ENCODE results near the gene PER1.
"Not testable (repeated sequence)": the region's sequence is repeated elsewhere in the genome, so short reads cannot be mapped to it uniquely, and the experiment has no call there.

The PER1 gene

GRCh38 chr17:8152112-8152775, at the start of gene PER1:
Gene PER1, minus strand, starts transcription at chr17:8152404. Its CDS starts 1,698 bp downstream, at chr17:8150706.
- ATAC-seq, result peak; percentile 37 to 44

DNA sequence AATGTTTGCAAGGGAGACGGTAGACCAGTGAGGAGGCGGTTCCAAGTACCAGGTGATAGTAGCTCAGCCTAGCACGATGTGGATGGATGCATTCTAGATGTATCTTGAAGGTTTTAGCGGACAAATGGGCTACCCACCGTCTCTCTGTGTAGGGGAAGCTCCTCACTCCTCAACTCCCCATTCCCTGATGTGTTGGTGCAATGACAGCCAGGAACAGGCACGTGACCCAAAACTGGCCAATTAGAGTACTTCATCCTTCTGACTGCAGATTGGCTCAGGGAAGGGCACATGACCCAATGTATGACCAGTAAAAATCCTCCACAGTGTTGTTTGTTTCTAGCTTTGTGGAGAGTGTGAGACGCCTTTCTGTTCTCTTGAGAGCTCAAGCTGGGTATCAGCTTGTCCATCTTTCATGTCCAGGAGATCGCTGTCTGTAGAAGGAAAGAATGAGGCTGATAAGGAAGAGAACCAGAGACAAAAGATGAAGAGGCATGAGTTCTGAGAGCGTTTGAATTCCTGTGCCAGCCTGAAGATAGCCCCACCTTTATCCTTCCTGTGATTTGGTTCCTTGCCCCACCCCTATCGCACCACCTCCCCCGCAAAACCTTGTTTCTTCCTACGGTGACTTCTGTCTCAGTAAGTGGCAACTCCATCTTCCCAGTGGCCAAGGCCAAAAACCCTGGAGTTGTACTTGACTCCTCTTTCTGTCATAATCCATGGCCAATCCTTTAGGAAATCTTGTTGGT, 40.0 kb upstream of the PER1 start:
- peak in 1 of 2 donors; percentile 6 for ATAC-seq

- no peak for ATAC-seq
Observed at GRCh38 chr17:8190506-8190905, 38.3 kb upstream of the PER1 start.

DNA sequence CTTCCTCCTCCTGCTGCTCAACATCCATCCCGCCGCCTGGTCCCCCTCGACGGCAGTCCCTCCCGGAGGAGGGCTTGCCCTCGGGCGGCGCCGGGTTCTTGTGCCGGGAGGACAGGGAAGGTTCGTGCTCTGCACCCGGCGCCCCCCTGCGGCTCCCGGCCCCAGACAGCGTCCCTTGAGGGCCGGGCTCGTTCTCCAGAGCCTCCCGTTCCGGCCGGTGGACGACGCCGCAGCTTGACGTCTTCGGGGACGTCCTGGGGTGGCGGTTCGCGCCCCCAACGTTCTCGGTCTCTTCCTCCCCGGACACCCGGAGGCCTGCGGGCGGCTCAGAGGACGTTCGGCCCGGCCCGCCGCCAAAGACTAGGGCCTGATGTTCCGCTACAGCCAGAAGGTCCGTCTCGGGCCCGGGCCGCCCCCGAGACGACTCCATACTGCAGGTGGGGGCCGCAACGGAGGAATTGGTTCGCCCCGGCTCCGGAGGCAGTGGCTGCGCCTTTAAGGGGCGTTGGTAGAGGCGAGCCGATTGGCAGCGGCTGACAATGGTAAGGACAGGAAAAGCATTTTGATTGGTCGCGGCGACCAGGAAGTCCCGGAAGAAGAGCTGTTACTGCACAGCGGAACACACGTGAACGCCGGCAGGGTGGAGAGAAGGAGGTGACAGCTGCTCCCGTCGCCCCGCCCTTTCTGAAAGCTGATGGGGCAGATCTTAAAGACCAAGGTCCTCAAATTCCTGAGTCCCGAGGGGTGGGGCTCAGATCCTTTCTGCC, 37.7 kb upstream of the PER1 start, which contains the start of gene BORCS6:
BORCS6 (minus strand) TSS at position 470 of the 767 bp plus-strand sequence; CDS start at position 430, 40 bp downstream.
- ATAC-seq, result peak; percentile 67 to 69

- no peak for ATAC-seq
Observed at GRCh38 chr17:8189041-8189710, 37.0 kb upstream of the PER1 start.

DNA sequence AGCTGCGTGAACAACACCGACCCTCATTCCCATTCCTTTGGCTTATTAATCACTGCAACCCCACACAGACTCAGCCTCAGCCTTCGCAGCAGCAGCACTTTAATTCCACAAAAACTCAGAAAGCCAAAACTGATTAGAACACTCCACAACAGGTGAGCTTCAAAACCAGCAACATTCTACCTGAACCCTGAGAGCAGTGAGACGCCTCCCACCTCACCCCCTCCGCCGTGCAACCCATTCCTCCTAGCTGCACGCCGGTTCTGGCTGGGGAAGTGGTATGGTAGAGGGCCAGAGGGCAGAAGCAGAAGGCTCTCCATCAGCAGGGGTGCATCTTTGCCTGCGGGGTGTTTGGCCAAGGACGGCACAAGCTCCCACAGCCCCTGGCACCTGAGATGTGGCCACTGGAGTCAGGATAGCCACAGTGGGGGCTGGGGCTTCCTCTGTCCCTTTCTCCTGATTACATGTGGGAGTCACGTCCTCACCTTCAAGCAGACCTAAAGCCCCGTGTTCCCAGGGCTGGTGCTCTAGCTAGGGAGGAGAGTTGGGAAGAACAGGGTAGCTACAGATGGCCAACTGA, 36.1 kb upstream of the PER1 start:
- no peak for ATAC-seq

DNA sequence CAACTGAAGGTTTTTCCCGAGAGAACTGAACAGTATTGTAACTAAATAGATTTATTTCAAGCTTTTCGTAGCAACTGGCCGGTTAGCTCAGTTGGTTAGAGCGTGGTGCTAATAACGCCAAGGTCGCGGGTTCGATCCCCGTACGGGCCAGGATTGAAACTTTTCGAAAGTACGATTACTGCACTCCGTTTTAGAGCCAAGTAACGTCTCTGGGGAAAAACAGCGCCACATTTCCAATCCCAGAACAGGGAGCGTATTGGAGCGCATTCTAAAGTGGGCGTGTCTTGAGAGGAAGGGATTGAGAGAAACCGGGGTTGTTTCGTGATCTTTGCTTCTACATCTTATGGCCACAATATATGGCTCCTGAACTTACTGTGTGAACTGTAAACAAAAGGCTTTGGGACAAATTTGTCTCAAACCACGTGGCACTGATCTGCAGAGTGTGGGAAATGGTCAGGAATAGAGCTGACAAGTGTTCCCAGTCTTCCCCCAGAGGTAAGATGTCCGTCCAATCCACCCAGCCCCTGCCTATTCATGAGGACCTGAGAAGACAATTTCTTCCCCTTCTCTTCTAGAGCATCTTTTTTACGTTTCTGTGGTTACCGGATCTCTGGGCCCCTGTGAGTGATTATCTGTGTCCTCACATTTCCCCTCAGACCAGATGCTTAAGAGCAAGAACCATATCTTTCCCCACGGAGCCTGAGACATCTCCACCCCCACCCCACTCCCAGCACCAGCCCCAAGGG, 35.5 kb upstream of the PER1 start:
- ATAC-seq, result peak; percentile 39 to 45

DNA sequence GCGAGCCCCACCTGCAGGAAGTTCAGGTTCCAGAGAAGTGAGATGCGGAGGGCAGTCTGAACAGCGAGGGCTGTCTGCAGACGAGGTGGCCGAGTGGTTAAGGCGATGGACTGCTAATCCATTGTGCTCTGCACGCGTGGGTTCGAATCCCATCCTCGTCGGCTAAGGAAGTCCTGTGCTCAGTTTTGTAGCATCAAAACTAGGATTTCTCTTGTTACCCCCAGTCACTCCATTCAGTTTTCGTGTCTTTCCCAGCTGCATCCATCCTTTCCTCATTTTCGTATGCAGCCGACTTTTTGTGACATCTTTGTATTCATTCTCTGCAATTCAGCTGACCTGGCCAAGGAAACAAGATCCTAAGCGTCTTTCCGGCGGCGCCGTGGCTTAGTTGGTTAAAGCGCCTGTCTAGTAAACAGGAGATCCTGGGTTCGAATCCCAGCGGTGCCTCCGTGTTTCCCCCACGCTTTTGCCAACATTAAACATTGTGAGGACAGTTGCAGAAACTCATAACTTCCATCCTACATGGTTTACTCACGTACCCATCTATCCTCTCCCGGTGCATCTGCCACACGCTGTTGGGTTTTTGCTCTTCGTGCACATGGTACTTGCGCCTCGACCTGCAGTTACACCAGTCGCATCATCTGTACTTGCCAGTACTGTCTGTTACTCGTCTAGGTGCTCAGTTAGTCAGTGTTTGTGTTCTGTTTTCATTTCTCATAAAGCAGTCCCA, 34.7 kb upstream of the PER1 start:
- ATAC-seq, result peak; percentile 44

GRCh38 chr17:8186446-8186786, 34.2 kb upstream of the PER1 start:
- no peak for ATAC-seq

DNA sequence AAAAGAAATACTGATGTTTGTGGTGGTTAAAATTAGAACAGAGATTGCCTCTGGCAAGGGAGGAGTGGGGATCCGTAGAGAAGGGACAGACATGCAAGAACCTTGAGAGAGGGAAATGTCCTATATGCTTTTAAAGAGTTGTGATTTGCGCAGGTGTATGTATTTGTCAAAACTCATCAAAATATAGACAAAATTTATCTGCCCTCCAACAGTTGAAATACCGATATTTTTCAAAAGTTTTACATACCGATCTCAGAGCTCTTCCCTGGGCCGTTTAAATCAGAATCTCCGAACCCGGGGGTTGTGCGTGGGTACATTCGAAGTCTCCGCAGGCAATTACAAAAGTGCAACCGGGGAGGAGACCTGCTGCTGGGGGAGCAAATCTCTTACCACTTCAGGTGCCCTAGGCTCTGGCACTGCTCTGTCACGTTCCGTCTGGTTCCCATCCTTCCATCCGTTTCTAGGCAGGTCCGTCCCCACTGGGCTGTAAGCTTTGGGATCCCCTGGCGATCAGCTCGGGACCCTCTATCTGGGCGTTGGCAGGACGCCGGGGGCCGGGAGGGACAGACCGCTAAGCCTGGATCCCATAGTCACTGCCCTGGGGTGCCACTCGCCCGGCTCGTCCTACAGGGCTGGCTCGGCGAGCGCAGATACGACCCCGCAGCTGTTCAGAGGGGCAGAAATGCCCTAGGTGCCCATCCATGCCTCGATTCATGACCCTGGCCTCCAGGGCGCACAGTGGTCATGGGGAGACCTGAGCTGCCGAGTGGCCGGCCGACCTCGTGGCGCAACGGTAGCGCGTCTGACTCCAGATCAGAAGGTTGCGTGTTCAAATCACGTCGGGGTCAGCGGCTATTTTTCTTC, 33.6 kb upstream of the PER1 start:
- peak; percentile 5 to 8 for ATAC-seq

- ATAC-seq, result no peak
Observed at GRCh38 chr17:8176998-8177731, 25.0 kb upstream of the PER1 start.

DNA sequence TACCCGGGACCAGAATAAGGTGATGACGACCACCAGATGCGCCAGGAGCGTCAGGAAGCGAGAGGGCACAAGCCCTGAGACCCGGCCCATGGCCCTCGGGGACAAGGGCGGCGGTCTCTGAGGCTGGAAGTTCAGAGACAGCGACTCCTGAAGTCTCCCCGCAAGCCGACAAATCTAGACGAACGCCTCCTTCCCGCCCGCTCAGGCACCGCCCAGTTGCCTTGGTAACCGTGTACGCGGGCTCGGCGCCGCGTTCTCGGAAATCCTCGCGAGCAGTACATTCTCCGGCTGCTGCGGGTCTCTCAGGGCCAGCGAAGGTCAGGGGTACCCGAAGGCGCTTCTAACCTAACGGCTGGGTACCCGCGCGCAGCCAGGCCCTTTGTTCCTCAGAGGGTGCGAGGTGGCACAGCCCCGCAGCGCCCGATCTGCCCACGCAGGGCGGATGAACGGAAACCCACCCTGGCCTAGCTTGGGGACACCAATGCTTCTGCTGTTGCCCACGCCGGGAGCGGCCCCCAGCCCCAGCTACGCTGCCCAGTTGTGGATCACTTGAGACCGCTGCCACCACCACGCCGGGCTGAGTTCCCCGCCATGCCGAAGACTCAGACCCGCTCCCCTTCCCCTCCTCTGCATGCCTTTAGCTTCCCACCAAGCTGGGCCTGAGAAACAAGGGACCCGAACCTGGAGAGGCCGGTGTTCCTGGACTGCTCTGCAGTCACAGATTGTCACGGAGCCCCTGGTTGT, 24.2 kb upstream of the PER1 start, which contains the start of gene TMEM107:
TMEM107 (minus strand) TSS at position 184 of the 744 bp plus-strand sequence; CDS start at position 90, 94 bp downstream.
- peak; percentile 36 to 48 for ATAC-seq

GRCh38 chr17:8175795-8176196, 23.6 kb upstream of the PER1 start:
- no peak for ATAC-seq

DNA sequence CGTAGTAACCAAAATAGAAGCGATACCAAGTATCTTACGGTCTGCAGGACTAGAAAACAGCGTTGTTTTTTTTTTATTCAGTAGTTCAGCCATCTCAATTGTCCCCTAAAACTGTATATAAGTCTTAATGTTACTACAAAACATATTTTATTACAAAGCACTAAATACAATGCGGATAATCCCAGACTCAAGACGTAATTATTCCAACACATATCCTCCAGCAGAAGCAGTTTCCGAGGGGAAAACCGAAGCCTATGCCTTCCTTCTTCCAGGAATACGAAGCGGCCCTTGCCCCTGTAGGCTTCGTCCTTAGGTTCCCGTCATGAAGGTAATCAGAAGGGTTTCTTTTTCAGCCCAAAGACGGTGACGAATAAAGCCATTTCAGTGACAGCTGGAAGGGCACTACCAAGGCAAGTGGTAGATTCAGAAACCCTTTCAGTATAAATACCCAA, 21.7 kb upstream of the PER1 start:
- ATAC-seq, result no peak

GRCh38 chr17:8173056-8173870, 21.1 kb upstream of the PER1 start:
- ATAC-seq, result peak; percentile 82 to 87

DNA sequence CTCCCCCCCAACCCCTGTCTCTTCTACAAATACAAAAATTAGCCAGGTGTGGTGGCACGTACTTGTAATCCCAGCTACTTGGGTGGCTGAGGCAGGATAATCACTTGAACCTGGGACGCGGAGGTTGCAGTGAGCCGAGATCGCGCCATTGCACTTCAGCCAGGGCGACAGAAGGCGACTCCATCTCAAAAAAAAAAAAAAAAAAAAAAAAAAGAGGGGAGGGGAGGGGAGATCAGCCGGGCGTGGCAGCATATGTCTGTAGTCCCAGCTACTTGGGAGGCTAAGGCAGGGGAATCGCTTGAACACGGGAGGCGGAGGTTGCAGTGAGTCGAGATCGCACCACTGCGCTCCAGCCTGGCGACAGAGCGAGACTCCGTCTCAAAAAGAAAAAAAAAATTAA, 18.0 kb upstream of the PER1 start:
- ATAC-seq, result not testable (repeated sequence)

GRCh38 chr17:8167526-8167925, 15.3 kb upstream of the PER1 start:
- no peak for ATAC-seq
